C4-2B (cell line): ENCODE measurements around the gene TES.

Experiments
- H3K27ac ChIP-seq: fragments of 450-650 bp; 2 replicates; pipeline ENCODE4 v1.5.1; 2017
- CTCF ChIP-seq: fragments of 450-650 bp; conservative IDR thresholded peaks from 2 replicates; pipeline ENCODE4 v1.5.1; 2017; ENCODE audit warnings: mild to moderate bottlenecking
- ZFX ChIP-seq: fragments of 450-650 bp; IDR thresholded peaks from 2 replicates; pipeline ENCODE4 v1.6.1; 2017

TES gene

GRCh38 chr7:116215551-116215950, 5.2 kb downstream of the TES start:
- TF ChIP-seq ZFX (no peak), CTCF (no peak)
- H3K27ac ChIP-seq, result no peak overlapping the region

- TF ChIP-seq ZFX, result no peak
- TF ChIP-seq CTCF, result no peak
- H3K27ac ChIP-seq, result no peak overlapping the region
Measured at GRCh38 chr7:116216956-116217571, 6.7 kb downstream of the TES start.

DNA sequence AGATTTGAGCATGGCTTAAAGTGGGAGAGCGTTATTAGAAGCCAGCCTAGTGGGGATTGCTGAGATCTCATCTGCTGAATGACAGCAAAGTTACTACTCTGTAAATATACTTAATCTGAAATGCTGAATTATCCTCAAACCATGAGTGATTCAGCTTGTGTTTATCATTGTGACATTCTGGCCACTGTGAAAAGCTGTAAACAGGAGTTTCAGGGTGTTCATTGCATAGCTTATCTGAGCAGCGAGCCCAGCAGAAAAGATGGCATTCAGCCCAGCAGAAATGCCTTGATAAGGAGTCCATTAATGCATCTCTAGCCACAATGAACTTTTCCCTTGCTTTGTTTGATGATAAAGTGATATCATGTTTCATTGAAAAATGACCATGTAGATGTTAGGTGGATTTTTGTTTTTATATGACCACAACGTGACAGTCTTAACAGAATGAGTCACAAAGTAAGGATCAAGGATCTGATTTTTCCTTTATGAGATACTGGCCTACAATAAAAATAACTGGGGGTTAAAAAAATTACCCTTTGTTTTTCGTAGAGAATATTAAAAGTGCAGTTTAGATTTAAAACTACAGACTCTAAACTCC, 7.8 kb downstream of the TES start:
- no peak overlapping the region for H3K27ac ChIP-seq
- TF ChIP-seq ZFX, result no peak

GRCh38 chr7:116218747-116219146, 8.4 kb downstream of the TES start:
- H3K27ac ChIP-seq, result no peak overlapping the region
- TF ChIP-seq ZFX (no peak), CTCF (no peak)

GRCh38 chr7:116219288-116219687, 8.9 kb downstream of the TES start:
- TF ChIP-seq ZFX, result no peak
- peak overlapping the region; percentile 42; the same call in 1 of the 2 replicates for H3K27ac ChIP-seq

DNA sequence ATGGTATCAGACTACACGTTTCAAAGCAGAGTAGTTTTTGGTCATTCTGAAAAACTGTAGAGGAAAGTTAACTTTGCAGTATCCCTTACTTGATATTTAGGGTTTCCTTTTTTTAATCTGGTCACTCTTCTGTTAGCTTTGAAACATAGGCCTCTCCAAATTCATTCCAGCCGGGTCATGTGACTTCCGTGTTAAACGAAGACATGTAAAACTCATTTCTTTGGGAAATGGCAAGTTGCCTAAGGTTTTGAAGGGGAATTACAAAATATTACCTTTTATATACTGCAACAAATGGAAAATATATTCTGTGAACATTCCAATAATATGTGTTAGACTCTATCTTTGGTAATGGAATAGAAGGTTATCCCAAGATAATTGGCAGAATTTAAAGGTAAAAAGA, 9.5 kb downstream of the TES start:
- TF ChIP-seq CTCF (no peak), ZFX (no peak)
- H3K27ac ChIP-seq, result no peak overlapping the region

DNA sequence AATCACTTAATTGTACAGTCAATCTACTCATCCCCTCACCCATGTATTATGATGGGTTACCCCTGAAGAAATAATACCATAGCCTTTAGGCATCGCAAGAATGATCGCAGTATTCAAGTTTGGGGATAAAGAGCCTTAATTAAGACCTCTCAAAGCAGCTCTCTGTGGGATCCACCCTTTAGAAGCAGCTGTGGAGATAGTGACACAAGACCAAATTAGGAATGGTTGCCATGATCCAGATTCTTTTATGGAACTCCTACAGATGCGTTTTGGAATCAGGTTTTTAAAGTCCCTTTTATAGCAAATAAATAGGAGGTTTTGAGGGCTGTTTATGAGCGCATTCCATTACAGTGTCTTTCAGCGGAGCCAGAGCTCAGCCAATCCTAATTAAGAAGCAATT, 12.2 kb downstream of the TES start:
- no peak overlapping the region for H3K27ac ChIP-seq
- TF ChIP-seq CTCF, result no peak
- no peak for TF ChIP-seq ZFX

DNA sequence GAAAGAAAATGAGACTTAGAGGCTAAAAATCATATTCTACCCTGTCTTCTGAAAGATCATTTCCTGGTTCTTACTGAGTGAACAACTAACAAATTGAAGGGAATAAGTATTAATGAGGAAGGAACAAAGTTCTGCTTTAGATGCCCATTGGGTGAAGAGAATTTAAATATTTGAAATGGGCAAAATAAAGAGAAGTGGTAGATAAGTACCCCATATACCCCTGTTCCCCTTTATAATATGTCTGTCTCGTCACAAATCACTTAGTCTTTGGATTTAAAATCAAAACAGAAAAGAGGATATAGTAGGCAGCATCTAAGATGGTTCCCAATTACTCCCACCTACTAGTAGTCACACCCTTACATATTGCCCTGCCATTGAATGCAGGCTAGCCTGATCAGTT, 13.2 kb downstream of the TES start:
- no peak overlapping the region for H3K27ac ChIP-seq
- no peak for TF ChIP-seq ZFX
- no peak for TF ChIP-seq CTCF
